Parathyroid adenoma (tissue), 2 donors: ENCODE measurements around the gene SLC15A1.

Experiments
- H2AFZ ChIP-seq: fragments of 300-600 bp; sonication (generic); one replicate; pipeline ENCODE4 v1.7.0; 2017; ENCODE audit warnings: antibody characterized with exemption, mild to moderate bottlenecking
- H3K27ac ChIP-seq: fragments of 300-600 bp; sonication (generic); one replicate; pipeline ENCODE4 v1.7.0; 2017
- H3K27me3 ChIP-seq: fragments of 300-600 bp; sonication (generic); one replicate; pipeline ENCODE4 v1.7.0; 2017; ENCODE audit warnings: low read length; ENCODE audit not compliant: control insufficient read depth, insufficient read depth
- H3K36me3 ChIP-seq: fragments of 300-600 bp; sonication (generic); one replicate; pipeline ENCODE4 v1.7.0; 2017; ENCODE audit warnings: low read length; ENCODE audit not compliant: control insufficient read depth, insufficient read depth
- H3K4me1 ChIP-seq: fragments of 300-600 bp; sonication (generic); one replicate; pipeline ENCODE4 v1.7.0; 2017; ENCODE audit warnings: control low read depth
- H3K4me2 ChIP-seq: fragments of 300-600 bp; sonication (generic); one replicate; pipeline ENCODE4 v1.7.0; 2017; ENCODE audit warnings: low read length
- H3K4me3 ChIP-seq: fragments of 300-600 bp; sonication (generic); one replicate; pipeline ENCODE4 v1.7.0; 2017; ENCODE audit warnings: low read depth, low read length
- H3K79me2 ChIP-seq: fragments of 300-600 bp; sonication (generic); one replicate; pipeline ENCODE4 v1.7.0; 2017; ENCODE audit warnings: control low read depth
- H3K9ac ChIP-seq: fragments of 300-600 bp; sonication (generic); one replicate; pipeline ENCODE4 v1.7.0; 2017; ENCODE audit warnings: mild to moderate bottlenecking
- H3K9me3 ChIP-seq: fragments of 300-600 bp; sonication (generic); one replicate; pipeline ENCODE4 v1.7.0; 2017; ENCODE audit warnings: low read length; ENCODE audit not compliant: control insufficient read depth
- TF ChIP-seq, protein P1 (sequence below): fragments of 300-600 bp; sonication (generic); IDR thresholded peaks from one replicate; pipeline ENCODE4 v1.7.0; 2017; ENCODE audit warnings: antibody characterized with exemption, mild to moderate bottlenecking
- donor health status: primary hyperparathyroidism.

The SLC15A1 gene

DNA sequence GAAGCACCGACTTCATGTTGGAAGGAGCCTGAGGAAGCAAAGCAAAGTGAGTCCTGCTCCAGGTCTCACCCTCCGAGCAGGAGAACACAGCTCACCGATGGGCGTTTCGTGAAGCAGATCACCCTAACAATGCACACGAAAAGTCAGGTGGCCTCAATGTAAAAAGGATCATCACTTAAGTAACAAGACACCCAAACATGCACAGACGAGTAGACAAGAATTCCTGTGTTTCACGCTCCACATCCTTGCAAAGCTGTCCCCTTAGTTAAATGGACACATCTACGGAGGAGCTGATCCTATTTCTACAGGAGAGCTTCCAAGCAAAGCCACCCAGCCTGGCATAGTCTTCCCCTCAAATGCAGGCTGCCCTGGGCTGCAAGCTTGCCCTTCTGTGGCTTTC lies 66.2 kb downstream of the SLC15A1 start:
- H3K36me3 ChIP-seq = no peaks in the 10 kb centered on the region
- H3K79me2 ChIP-seq = no peaks in the 10 kb centered on the region
- peak overlapping the region; percentile 24 for H3K4me2 ChIP-seq
- H2AFZ ChIP-seq = peak overlapping the region; percentile 50
- H3K9me3 ChIP-seq = no peaks in the 10 kb centered on the region
- H3K27ac ChIP-seq = peak overlapping the region; percentile 11
- TF ChIP-seq, protein P1, sequence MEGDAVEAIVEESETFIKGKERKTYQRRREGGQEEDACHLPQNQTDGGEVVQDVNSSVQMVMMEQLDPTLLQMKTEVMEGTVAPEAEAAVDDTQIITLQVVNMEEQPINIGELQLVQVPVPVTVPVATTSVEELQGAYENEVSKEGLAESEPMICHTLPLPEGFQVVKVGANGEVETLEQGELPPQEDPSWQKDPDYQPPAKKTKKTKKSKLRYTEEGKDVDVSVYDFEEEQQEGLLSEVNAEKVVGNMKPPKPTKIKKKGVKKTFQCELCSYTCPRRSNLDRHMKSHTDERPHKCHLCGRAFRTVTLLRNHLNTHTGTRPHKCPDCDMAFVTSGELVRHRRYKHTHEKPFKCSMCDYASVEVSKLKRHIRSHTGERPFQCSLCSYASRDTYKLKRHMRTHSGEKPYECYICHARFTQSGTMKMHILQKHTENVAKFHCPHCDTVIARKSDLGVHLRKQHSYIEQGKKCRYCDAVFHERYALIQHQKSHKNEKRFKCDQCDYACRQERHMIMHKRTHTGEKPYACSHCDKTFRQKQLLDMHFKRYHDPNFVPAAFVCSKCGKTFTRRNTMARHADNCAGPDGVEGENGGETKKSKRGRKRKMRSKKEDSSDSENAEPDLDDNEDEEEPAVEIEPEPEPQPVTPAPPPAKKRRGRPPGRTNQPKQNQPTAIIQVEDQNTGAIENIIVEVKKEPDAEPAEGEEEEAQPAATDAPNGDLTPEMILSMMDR = no peak
- no peaks in the 10 kb centered on the region for H3K27me3 ChIP-seq
- H3K4me3 ChIP-seq = no peak overlapping the region
- peaks cover 24% of the 10 kb centered on the region for H3K4me1 ChIP-seq
- no peak overlapping the region for H3K9ac ChIP-seq

DNA sequence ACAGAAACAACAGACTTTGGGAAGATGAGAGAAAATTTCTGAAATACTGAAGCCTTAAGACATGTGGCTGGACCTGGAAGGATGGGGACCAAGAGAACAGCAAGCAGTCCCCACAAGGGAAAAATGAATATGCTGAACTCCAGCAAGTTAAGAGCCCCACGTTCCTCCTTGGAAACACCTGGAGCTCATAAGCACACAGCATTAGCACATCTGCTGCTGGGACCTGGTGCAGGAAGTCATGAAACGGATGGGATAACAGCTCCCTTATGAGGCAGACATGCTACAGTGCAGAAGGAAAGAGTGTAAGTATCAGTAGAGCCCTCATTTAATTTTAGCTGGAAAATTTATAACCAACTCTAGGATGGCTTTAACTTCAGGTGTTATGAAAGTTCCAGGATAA lies 67.3 kb downstream of the SLC15A1 start:
- Histone ChIP-seq H3K27ac (peak overlapping the region; percentile 41), H3K36me3 (no peaks in the 10 kb centered on the region), H3K79me2 (no peaks in the 10 kb centered on the region), H3K27me3 (no peaks in the 10 kb centered on the region), H3K9me3 (no peaks in the 10 kb centered on the region), H3K4me1 (peaks cover 20% of the 10 kb centered on the region), H3K4me2 (peak overlapping the region; percentile 8), H2AFZ (no peak overlapping the region), H3K4me3 (no peak overlapping the region), H3K9ac (no peak overlapping the region)
- TF ChIP-seq, protein P1 = no peak

DNA sequence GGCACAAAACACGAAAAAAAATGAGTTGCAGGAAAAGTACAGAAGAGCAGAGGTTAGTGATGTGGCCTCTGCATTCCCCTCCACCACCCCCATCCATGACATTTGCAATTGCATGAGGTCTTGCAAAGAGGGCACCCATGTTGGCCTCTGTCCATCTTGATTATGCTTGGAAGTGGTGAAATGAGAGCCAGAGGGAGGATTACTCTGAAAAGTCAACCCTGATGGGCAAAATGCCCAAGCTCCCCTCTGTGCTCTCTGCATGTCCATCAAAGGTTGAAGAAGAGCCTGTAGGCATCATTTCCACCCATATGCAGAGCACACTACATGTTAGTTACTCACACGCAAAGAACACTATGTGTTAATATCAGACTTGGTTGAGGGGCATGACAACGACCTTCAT lies 71.4 kb downstream of the SLC15A1 start:
- no peak overlapping the region for H3K27ac ChIP-seq
- no peak overlapping the region for H2AFZ ChIP-seq
- no peaks in the 10 kb centered on the region for H3K36me3 ChIP-seq
- TF ChIP-seq, protein P1 = no peak
- H3K4me3 ChIP-seq = no peak overlapping the region
- no peak overlapping the region for H3K4me2 ChIP-seq
- H3K9ac ChIP-seq = no peak overlapping the region
- H3K79me2 ChIP-seq = no peaks in the 10 kb centered on the region
- no peaks in the 10 kb centered on the region for H3K9me3 ChIP-seq
- H3K4me1 ChIP-seq = peaks cover 8% of the 10 kb centered on the region
- no peaks in the 10 kb centered on the region for H3K27me3 ChIP-seq

DNA sequence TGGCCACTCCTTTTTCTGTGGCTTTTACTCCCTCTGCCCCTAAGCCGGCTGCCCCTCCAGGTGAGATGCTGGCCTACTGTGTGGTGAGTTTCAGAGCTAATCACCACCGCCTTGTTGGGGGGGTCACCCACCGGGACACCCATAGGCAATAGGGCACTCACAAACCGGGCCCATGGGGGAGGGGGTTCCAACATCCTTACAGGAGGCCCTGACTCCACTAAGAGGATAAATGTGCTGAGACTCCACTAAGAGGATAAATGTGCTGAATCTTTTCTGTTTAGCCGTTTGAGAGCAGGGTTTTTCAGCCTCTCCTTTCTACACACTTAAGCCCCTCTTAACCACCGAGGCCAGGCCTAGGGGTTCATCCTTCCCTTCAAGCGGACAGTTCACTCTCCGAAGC lies 73.7 kb downstream of the SLC15A1 start:
- Histone ChIP-seq H3K4me1 (no peaks in the 10 kb centered on the region), H3K4me2 (no peak overlapping the region)
- TF ChIP-seq, protein P1 = no peak

DNA sequence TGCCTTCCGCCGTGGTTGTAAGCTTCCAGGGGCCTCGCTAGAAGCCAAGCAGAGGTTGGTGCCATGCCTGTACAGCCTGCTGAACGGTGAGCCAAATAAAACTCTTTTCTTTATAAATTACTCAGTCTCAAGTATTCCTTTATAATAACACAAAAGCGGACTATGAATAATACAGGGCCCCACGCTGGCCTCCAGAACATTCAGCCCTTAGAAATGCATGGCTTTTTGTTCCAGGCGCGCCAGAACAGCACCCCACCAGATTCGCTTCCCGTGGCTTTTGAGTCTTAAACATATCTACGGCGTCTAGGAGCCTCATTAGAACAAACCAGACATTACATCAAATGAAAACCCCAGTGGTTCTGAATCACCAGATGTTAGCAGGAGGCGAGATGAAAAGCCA lies 75.1 kb downstream of the SLC15A1 start:
- Histone ChIP-seq H3K27me3 (no peaks in the 10 kb centered on the region), H3K4me2 (no peak overlapping the region), H3K9me3 (no peaks in the 10 kb centered on the region), H2AFZ (no peak overlapping the region), H3K36me3 (no peaks in the 10 kb centered on the region), H3K4me3 (no peak overlapping the region), H3K4me1 (no peaks in the 10 kb centered on the region), H3K79me2 (no peaks in the 10 kb centered on the region), H3K27ac (no peak overlapping the region), H3K9ac (no peak overlapping the region)
- TF ChIP-seq, protein P1 = no peak

More for the DNA sequence above, 73.7 kb downstream of the SLC15A1 start:
- Histone ChIP-seq H3K36me3 (no peaks in the 10 kb centered on the region), H3K9ac (no peak overlapping the region), H3K27me3 (no peaks in the 10 kb centered on the region), H3K9me3 (no peaks in the 10 kb centered on the region), H3K79me2 (no peaks in the 10 kb centered on the region), H3K4me3 (no peak overlapping the region), H2AFZ (no peak overlapping the region), H3K27ac (no peak overlapping the region)
